GM21619 (cell line): Measurements from ENCODE around the gene MAP1A.
"Not testable (repeated sequence)": the region's sequence is repeated elsewhere in the genome, so short reads cannot be mapped to it uniquely, and the experiment has no call there.

Experiments
- ATAC-seq: cut with Tn5 transposase; IDR thresholded peaks from one replicate; pipeline ENCODE4 v1.9.1; 2021; ENCODE audit not compliant: unreplicated experiment

MAP1A gene

DNA sequence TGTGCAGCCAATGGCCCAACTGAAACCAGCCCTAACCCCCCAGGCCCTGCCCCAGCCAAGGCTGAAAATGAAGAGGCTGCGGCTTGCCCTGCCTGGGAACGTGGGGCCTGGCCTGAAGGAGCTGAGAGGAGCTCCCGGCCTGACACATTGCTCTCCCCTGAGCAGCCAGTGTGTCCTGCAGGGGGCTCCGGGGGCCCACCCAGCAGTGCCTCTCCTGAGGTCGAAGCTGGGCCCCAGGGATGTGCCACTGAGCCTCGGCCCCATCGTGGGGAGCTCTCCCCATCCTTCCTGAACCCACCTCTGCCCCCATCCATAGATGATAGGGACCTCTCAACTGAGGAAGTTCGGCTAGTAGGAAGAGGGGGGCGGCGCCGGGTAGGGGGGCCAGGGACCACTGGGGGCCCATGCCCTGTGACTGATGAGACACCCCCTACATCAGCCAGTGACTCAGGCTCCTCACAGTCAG lies 11.2 kb downstream of the MAP1A start:
- ATAC-seq: no peak

DNA sequence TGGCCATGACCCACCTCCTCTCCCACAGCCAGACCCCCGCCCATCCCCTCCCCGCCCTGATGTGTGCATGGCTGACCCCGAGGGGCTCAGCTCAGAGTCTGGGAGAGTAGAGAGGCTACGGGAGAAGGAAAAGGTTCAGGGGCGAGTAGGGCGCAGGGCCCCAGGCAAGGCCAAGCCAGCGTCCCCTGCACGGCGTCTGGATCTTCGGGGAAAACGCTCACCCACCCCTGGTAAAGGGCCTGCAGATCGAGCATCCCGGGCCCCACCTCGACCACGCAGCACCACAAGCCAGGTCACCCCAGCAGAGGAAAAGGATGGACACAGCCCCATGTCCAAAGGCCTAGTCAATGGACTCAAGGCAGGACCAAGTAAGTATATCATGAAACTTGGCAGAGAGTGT lies 11.7 kb downstream of the MAP1A start:
- ATAC-seq: no peak

DNA sequence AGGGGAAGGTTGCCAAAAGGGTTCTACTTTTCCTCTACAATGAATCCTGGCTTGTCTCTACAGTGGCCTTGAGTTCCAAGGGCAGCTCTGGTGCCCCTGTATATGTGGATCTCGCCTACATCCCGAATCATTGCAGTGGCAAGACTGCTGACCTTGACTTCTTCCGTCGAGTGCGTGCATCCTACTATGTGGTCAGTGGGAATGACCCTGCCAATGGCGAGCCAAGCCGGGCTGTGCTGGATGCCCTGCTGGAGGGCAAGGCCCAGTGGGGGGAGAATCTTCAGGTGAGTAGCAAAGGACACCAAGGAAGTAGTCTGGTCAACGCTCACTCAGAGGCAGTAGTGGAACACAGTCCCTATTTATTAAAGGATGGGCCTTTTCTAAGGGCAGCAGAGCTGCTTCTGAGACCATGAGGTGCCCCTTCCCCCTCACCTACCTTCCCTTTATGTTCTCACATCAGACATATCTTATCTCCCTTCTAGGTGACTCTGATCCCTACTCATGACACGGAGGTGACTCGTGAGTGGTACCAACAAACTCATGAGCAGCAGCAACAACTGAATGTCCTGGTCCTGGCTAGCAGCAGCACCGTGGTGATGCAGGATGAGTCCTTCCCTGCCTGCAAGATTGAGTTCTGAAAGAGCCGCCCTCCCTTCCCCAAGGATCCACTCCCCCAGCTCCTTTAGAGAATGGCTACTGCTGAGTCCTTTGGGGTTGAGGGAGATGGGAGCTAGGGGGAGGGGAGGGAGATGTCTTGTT lies 12.4 kb downstream of the MAP1A start:
- ATAC-seq: no peak

DNA sequence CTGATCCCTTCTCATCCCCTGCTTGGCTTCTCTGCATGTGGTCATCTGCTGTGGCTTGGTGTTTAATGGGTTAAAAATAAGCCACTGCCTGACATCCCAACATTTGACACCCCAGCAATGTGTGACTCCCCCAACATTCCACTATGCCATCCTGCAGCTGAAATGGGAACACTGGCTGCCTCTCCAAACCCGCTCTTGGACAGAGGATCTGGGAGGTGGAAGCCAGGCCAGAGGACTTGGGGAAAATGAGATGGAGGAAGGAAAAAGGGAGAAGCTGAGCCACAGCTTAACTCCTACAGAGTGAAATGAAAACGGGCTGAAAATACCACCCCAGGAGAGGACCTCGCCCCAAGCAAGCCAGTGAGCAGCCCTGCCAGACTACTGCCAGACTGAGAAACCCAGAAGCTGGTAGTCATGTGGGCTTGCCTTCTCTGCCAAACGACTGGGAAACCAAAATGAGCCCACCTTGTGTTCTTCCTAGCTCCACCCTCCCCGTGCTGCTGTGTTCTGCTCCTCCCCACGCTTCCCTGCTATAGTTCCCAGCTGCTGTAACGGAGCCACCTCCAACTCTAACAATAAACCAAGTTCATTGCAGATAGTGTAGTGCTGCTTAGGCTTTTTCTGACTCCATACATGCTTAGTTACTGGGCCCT lies 13.7 kb downstream of the MAP1A start:
- no peak for ATAC-seq

DNA sequence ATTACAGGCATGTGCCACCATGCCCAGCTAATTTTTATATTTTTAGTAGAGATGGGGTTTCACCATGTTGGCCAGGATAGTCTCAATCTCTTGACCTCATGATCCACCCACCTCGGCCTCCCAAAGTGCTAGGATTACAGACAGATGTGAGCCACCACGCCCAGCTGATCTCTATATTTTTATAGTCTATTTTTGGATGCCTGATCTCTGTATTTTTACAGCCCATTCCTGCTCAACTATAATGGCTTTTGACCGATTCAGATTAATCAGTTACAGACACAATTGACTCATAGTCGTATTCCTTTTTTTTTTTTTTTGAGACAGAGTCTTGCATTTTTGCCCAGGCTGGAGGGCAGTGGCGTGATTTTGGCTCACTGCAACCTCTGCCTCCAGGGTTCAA lies 15.4 kb downstream of the MAP1A start:
- not testable (repeated sequence) for ATAC-seq

DNA sequence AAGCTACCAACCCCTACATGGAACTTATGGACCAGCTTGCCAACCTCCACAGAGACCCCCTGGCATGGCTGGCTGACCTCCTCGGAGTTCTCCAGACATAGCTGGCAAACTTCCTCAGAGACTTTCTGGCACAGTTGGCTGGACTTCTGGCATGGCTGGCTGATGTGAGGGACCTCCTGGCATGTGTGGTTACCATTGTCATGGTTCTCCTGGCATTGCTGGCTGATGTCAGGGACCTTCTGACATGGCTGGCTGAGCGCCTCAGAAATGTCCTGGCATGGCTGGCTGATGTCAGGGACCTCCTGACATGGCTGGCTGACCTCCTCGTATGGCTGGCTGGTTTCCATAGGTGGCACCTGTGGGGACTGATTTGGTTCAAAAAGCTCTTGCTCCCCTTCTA lies 17.5 kb downstream of the MAP1A start:
- no peak for ATAC-seq

DNA sequence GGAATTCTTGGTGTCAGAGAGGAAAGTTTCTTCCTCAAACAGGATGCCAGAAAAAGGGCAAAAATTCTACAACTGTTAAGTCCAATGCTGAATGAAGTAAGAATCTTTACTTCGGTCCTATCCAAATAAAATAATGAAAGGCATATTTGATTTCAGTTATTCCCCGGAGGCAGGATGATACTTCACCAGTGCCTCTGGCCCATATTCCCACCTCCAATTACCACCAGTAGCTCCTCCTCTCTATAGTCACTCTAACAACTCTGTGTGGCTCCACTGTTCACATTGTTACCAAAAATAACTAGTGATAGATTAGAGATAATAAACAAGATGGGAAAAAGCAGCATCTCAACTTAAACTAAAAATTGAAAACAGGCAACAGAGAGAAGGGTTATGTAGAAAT lies 20.7 kb downstream of the MAP1A start:
- no peak for ATAC-seq

DNA sequence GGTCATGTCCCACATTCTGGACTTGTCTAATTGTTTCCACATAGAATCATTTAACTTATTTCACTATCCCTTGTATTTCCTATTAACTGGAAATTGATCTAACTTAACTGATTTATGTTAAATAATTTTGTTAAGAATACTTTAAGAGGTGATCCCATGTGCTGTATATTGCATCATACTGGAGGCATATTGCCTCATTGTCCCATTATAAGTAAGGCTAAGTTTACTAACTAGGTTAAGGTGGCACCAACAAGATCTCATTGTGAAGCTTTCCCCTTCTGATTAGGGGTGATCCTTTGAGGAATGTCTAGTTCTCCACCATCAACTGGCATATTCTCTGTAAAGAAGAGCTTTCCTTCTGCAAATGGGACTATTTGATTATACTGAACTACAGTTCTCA lies 24.4 kb downstream of the MAP1A start:
- ATAC-seq: no peak

DNA sequence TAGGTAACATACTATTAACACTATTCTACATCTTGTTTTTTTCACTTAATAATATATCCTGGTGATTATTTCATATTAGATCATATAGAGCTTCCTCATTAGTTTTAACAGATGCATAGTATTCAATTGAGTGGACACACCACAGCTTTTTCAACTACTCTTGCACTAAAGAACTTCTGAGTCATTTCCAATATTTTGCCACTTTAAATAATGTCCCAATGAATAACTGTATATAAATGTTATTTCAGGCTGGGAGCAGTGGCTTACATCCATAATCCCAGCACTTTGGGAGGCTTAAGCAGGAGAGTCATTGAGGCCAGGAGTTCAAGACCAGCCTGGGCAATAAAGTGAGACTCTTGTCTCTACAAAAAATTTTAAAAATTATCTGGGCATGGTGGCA lies 26.9 kb downstream of the MAP1A start:
- no peak for ATAC-seq

DNA sequence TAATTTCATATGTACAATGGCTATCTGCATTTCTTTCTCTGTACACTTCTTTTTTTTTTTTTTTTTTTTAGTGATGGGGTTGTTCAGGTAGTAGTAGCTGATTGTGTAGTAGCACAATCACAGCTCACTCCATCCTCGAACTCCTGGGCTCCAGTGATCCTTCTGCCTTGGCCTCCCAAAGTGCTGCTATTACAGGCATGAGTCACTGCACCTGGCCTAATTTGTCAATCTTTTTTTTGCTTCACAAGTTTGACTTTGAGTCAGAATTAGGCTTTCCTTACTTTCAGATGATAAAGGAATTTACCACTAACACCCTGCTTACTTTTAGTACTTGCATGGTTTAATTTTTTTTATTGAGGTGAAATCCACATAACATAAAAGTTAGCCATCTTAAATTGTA lies 28.0 kb downstream of the MAP1A start:
- ATAC-seq: no peak

DNA sequence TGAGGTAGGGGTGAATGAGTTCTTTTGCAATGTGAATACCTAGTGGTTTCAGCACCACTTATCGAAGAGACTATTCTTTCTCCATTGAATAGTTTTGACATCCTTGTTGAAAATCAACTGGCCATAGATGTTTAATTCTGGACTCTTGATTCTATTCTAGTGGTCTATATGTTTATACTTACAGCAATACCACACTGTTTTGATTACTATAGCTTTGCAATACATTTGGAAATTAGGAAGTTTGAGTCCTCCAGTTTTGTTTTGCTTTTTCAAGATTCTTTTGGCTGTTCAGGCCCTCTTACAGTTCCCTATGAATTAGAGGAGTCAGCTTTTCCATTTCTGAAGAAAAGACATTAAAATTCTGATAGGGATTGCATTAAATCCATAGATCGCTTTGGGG lies 30.1 kb downstream of the MAP1A start:
- no peak for ATAC-seq

DNA sequence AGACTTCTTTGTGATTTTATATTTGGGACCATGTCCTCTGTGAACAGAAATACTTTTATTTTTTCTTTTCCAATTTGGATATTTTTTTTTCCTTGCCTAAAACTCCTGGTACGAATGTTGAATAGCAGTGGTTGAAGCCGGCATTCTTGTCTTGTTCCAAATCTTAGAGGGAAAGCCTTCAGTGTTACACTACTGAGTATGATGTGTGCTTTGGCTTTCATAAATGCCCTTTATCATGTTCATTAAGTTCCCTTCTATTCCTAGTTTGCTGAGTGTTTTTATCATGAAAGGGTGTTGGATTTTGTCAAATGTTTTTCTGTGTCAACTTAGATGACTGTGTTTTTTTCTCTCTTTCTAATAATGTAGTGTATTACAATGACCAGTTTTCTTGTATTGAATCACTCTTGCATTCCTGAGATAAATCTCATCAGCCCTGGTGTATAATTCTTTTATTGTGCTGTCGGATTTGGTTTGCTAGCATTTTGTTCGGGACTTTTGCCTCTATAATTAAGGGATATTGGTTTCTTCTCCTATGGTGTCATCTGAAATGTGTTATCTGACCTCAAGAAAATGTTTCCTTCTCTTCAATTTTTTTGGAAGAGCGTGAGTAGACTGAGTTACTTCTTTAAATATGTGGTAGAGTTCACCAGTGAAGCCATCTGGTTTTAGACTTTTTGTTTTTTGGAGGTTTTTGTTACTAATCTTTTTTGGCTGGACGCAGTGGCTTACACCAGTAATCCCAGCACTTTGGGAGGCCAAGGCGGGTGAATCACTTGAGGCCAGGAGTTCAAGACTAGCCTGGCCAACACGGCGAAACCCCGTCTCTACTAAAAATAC lies 33.3 kb downstream of the MAP1A start:
- no peak for ATAC-seq

DNA sequence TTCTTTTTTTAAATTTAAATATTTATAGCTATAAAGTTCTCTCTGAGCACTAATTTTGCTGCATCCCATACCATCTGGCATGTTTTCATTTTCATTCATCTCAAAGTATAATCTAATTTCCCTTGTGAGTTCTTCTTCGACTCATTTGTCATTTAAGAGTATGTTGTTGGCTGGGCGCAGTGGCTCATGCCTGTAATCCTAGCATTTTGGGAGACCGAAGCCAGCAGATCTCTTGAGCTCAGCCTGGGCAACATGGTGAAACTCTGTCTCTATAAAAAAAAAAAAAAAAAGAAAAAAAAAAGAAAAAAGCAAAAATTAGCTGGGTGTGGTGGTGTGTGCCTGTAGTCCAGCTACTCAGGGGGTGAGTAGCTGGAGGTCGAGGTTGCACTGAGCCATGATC lies 34.8 kb downstream of the MAP1A start:
- ATAC-seq: no peak

DNA sequence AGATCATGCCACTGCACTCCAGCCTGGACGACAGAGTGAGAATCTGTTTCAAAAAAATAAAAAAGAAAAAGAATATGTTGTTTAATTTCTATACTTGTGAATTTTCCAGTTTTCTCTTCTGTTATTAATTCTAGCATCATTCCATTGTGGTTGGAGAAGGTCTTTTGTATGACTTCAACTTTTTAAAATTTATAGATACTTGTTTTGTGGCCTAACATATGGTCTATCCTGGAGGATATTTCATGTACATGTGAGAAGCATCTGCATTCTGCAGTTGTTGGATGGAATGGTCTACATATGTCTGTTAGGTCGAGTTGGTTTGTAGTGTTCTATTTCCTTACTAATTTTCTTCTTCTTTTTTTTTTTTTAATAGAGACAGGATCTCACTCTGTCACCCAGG lies 35.6 kb downstream of the MAP1A start:
- no peak for ATAC-seq

DNA sequence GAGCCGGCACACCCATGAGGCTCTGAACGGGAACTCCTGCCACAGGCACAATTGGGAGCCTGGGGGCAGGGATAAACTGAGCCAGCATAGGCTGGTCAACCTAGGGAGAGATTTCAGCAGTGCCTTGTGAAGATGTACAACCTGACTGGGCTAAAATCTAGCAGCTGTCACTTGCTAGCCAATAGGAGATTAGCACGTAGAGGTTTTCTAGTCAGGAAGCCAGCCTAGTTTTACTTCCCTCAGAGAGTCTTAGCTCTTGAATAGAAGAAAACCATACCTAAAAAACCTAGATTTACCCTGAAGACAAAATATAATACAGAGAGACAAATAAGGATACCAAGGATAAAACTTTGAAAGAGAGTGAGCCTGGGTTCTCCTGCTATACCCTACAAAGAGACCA lies 45.3 kb downstream of the MAP1A start:
- not testable (repeated sequence) for ATAC-seq

DNA sequence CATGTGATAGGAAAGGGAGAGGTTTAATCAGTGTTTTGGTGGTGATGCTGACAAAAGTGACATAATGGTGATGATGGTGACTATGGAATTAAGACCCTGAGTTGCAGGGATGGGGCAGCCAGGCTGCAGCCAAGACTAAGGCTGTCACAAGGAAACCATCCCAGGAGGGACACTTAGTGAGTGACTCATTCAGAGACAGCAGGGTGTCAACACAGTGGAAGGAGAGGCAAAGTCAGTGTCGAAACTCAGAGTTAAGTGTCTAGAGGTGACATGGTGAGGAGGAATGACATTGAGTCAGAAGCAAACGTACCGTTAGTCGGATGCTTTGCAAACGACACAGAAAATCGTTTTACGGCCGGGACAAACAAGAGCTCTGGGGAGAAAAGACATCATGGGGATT lies 46.4 kb downstream of the MAP1A start:
- ATAC-seq: not testable (repeated sequence)

DNA sequence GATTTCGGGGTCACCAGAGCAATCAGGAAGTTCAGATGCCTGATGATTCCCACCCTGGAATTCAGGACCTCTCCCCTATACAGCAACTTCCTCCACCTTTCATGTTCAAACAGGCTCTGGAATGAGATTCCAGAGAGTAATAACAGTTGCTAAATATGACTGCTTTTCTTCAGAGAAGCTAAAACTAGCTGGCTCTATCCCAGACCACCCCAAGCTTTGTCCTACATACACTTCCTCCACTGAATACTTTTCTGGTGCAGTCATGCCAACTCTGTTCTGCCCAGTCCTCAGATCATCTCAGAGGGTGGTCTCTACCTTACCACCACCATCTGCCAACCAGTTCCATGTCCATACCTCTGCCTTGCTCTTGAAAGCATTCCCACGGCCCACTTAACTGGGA lies 49.2 kb downstream of the MAP1A start:
- ATAC-seq: not testable (repeated sequence)

DNA sequence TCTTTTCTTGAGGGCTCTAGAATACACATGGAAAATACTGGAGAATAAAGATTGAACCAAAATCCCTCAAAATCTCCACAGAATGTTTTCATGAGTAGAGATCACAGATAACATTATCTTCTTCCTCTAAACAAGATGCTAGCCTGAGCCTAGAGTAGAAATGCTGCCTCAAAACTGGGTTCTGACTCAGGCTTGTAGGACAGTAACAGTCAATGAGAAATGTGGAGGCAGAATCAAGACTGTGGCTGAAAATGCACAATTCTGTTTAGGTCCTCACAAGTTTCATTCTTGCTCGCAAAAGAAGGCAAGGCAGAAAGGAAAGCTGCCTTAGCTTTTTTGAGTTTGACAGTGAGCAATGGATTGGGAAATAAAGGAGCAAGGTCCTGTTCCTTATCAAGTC lies 57.2 kb downstream of the MAP1A start:
- not testable (repeated sequence) for ATAC-seq
